ENCODE data around the gene GRIP1. TPM values are rescaled to one million over a fixed set of nuclear protein-coding genes. Genes with fewer than 3 reads are reported as not detected.

GRIP1 gene
- total RNA-seq, 4 donors from 2014 or later, result 14.3 to 319 (median 20.6) TPM

GRCh38 chr12:66441905-66442559, 236.8 kb downstream of the GRIP1 start:
- no peaks in the 10 kb centered on the region for H3K27me3 ChIP-seq
- no peaks in the 10 kb centered on the region for H3K4me1 ChIP-seq
- no peaks in the 10 kb centered on the region for H3K9me3 ChIP-seq
- no peak overlapping the region for H3K27ac ChIP-seq
- H3K4me3 ChIP-seq, result no peak overlapping the region
- WGBS, result 86% methylated on average over 6 of the region's 6 CpGs
- no peaks in the 10 kb centered on the region for H3K36me3 ChIP-seq
- TF ChIP-seq CTCF (IDR thresholded peaks at IDR 0.05) (no peak), EP300 (IDR thresholded peaks at IDR 0.05) (no peak), POLR2A (IDR thresholded peaks at IDR 0.05) (no peak), POLR2AphosphoS5 (IDR thresholded peaks at IDR 0.05) (no peak)
- DNase-seq (ENCODE audit: low spot score in 2 of 2), result no peak

- TF ChIP-seq CTCF (IDR thresholded peaks at IDR 0.05) (no peak), POLR2AphosphoS5 (IDR thresholded peaks at IDR 0.05) (no peak), POLR2A (IDR thresholded peaks at IDR 0.05) (no peak), EP300 (IDR thresholded peaks at IDR 0.05) (no peak)
- 75% methylated on average over 1 of the region's 1 CpG for WGBS
- Histone ChIP-seq H3K4me1 (no peaks in the 10 kb centered on the region), H3K27me3 (no peaks in the 10 kb centered on the region), H3K27ac (no peak overlapping the region), H3K4me3 (no peak overlapping the region), H3K36me3 (no peaks in the 10 kb centered on the region), H3K9me3 (no peaks in the 10 kb centered on the region)
- DNase-seq (ENCODE audit: low spot score in 2 of 2), result no peak
Measured at GRCh38 chr12:66438601-66439000, 240.3 kb downstream of the GRIP1 start.

GRCh38 chr12:66430106-66430505, 248.8 kb downstream of the GRIP1 start:
- Histone ChIP-seq H3K36me3 (no peaks in the 10 kb centered on the region), H3K9me3 (no peaks in the 10 kb centered on the region), H3K4me1 (no peaks in the 10 kb centered on the region), H3K27me3 (no peaks in the 10 kb centered on the region), H3K27ac (no peak overlapping the region), H3K4me3 (no peak overlapping the region)
- TF ChIP-seq POLR2AphosphoS5 (IDR thresholded peaks at IDR 0.05) (no peak), CTCF (IDR thresholded peaks at IDR 0.05) (no peak)
- WGBS, result 92% methylated on average over 4 of the region's 4 CpGs
- no peak for DNase-seq (ENCODE audit: low spot score in 2 of 2)

DNA sequence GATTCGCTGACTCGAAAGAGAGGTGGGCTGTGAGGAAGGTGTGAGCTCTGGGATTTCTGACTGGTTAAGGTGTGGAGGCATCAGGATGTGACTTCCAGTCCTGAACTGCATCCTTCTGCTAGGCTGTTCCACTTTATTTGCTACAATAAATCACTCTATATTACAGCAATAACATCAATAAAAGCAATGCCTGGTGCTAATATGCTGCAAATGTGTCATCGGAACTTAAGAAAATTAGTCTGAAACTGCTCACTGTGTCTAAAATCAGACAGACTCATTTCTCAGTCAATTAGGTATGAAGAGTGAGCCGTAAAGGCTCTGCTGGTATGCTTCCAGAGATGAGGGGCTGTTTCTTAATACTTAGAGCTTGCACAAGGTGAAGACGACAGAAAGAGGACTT, 250.0 kb downstream of the GRIP1 start:
- DNase-seq (ENCODE audit: low spot score in 2 of 2), result no peak
- H3K9me3 ChIP-seq, result no peaks in the 10 kb centered on the region
- TF ChIP-seq POLR2AphosphoS5 (IDR thresholded peaks at IDR 0.05), result no peak
- TF ChIP-seq CTCF (IDR thresholded peaks at IDR 0.05), result no peak
- no peak for TF ChIP-seq POLR2A (IDR thresholded peaks at IDR 0.05)
- no peak for TF ChIP-seq EP300 (IDR thresholded peaks at IDR 0.05)
- no peaks in the 10 kb centered on the region for H3K27me3 ChIP-seq
- H3K27ac ChIP-seq, result no peak overlapping the region
- WGBS, result 74% methylated on average over 5 of the region's 5 CpGs
- H3K4me3 ChIP-seq, result no peak overlapping the region
- no peaks in the 10 kb centered on the region for H3K4me1 ChIP-seq
- H3K36me3 ChIP-seq, result no peaks in the 10 kb centered on the region

GRCh38 chr12:66428261-66428660, 250.6 kb downstream of the GRIP1 start:
- no peaks in the 10 kb centered on the region for H3K4me1 ChIP-seq
- no peak for DNase-seq (ENCODE audit: low spot score in 2 of 2)
- no peak overlapping the region for H3K27ac ChIP-seq
- H3K27me3 ChIP-seq, result no peaks in the 10 kb centered on the region
- no peak overlapping the region for H3K4me3 ChIP-seq
- TF ChIP-seq EP300 (IDR thresholded peaks at IDR 0.05), result no peak
- TF ChIP-seq POLR2A (IDR thresholded peaks at IDR 0.05), result no peak
- TF ChIP-seq POLR2AphosphoS5 (IDR thresholded peaks at IDR 0.05), result no peak
- TF ChIP-seq CTCF (IDR thresholded peaks at IDR 0.05), result no peak
- H3K9me3 ChIP-seq, result no peaks in the 10 kb centered on the region
- no peaks in the 10 kb centered on the region for H3K36me3 ChIP-seq
